Prostate gland (tissue), 2 donors: Measurements from ENCODE around the gene CRK. TPM values are rescaled to one million over a fixed set of nuclear protein-coding genes. Genes with fewer than 3 reads are reported as not detected.
"Not testable (repeated sequence)": the region's sequence is repeated elsewhere in the genome, so short reads cannot be mapped to it uniquely, and the experiment has no call there.

Experiments used
- DNase-seq: peaks from one replicate; pipeline ENCODE4 v3.0.0-alpha.2; 2019; ENCODE audit warnings: low spot score
- H3K27ac ChIP-seq, 2 donors: fragments of 200-600 bp; sonication (generic); 2 replicates each; pipeline ENCODE4 v1.5.1; 2017 to 2019
- H3K27me3 ChIP-seq: fragments of 200-600 bp; sonication (generic); replicated peaks from 2 replicates; pipeline ENCODE4 v1.5.1; 2019; ENCODE audit not compliant: insufficient read depth
- H3K36me3 ChIP-seq, 2 donors: fragments of 200-600 bp; sonication (generic); 1 replicate in 1 of 2; 2 replicates in 1 of 2; pipeline versions ENCODE4 v1.5.1 to v1.8.1; 2017 to 2019
- H3K4me1 ChIP-seq: fragments of 200-600 bp; sonication (generic); replicated peaks from 2 replicates; pipeline ENCODE4 v1.5.1; 2019
- H3K4me3 ChIP-seq, 2 donors: fragments of 200-600 bp; sonication (generic); 2 replicates each; pipeline ENCODE4 v1.5.1; 2017 to 2019
- H3K9me3 ChIP-seq: fragments of 200-600 bp; sonication (generic); 2 replicates; pipeline ENCODE4 v1.5.1; 2017
- CTCF ChIP-seq, 4 experiments: fragments of 200-600 bp in 2 of 4; fragments of 450-650 bp in 2 of 4; sonication (generic) in 2 of 4; IDR thresholded peaks; 1 replicate in 3 of 4; 2 replicates in 1 of 4; pipeline ENCODE4 v1.5.1; 2016 to 2019; ENCODE audit warnings: antibody characterized with exemption in 4 of 4, mild to moderate bottlenecking in 2 of 4, moderate library complexity in 2 of 4
- POLR2A ChIP-seq: fragments of 450-650 bp; IDR thresholded peaks from one replicate; pipeline ENCODE4 v1.6.1; 2016; ENCODE audit warnings: antibody characterized with exemption, mild to moderate bottlenecking
- POLR2AphosphoS5 ChIP-seq: sonication (generic); formaldehyde crosslinking; IDR thresholded peaks from one replicate; pipeline ENCODE4 v1.6.1; 2017; ENCODE audit warnings: antibody characterized with exemption
- WGBS: methylation state at CpG from one replicate; pipeline ENCODE4 v1.1.5; 2018; 5-methylcytosine and 5-hydroxymethylcytosine counted together
- intact Hi-C: fragments of 100-400 bp; cut with DNase I; formaldehyde crosslinking; loops from one replicate; pipeline ENCODE4 v1.14.2; 2022
- total RNA-seq, 2 donors: library from RNA; depleted of rRNA; stranded (reverse); fragments of >200 nt; gene quantifications; one replicate each; pipeline ENCODE4 v1.1.0, GENCODE V29; 2016

CRK gene
- total RNA-seq, 2 donors from 2014 or later: 52.6 to 77.7 TPM

- no peak for DNase-seq
- intact Hi-C loops: no loop called here
- Histone ChIP-seq H3K27ac (no peak overlapping the region), H3K4me3 (no peak overlapping the region), H3K27me3 (no peaks in the 10 kb centered on the region), H3K4me1 (no peaks in the 10 kb centered on the region), H3K9me3 (no peaks in the 10 kb centered on the region), H3K36me3 (no peaks in the 10 kb centered on the region)
- no peak for TF ChIP-seq POLR2AphosphoS5
- TF ChIP-seq CTCF (IDR thresholded peaks at IDR 0.05): no peak
- no peak for TF ChIP-seq POLR2A
- 80% methylated on average over 10 of the region's 10 CpGs for WGBS
Observed at GRCh38 chr17:1423456-1424135, 32.4 kb downstream of the CRK start.

GRCh38 chr17:1422885-1423284 is 33.1 kb downstream of the CRK start:
- no peaks in the 10 kb centered on the region for H3K9me3 ChIP-seq
- no peak overlapping the region for H3K4me3 ChIP-seq
- no peak overlapping the region for H3K27ac ChIP-seq
- intact Hi-C loops: no loop called here
- 63% methylated on average over 7 of the region's 7 CpGs for WGBS
- no peaks in the 10 kb centered on the region for H3K4me1 ChIP-seq
- no peaks in the 10 kb centered on the region for H3K27me3 ChIP-seq
- TF ChIP-seq POLR2AphosphoS5: peak; percentile 21
- TF ChIP-seq CTCF (IDR thresholded peaks at IDR 0.05): no peak
- no peaks in the 10 kb centered on the region for H3K36me3 ChIP-seq
- no peak for DNase-seq

- no peaks in the 10 kb centered on the region for H3K4me1 ChIP-seq
- H3K4me3 ChIP-seq: no peak overlapping the region
- H3K27me3 ChIP-seq: no peaks in the 10 kb centered on the region
- no peaks in the 10 kb centered on the region for H3K9me3 ChIP-seq
- intact Hi-C loops: no loop called here
- no peak overlapping the region for H3K27ac ChIP-seq
- no peak for DNase-seq
- H3K36me3 ChIP-seq: no peaks in the 10 kb centered on the region
- no peak for TF ChIP-seq POLR2A
- TF ChIP-seq POLR2AphosphoS5: no peak
- TF ChIP-seq CTCF (IDR thresholded peaks at IDR 0.05): no peak
- WGBS: 90% methylated on average over 11 of the region's 11 CpGs
Observed at GRCh38 chr17:1421470-1421869, 34.6 kb downstream of the CRK start.

- no peaks in the 10 kb centered on the region for H3K4me1 ChIP-seq
- DNase-seq: no peak
- no peak overlapping the region for H3K4me3 ChIP-seq
- H3K27ac ChIP-seq: no peak overlapping the region
- H3K36me3 ChIP-seq: no peaks in the 10 kb centered on the region
- intact Hi-C loops: no loop called here
- no peak for TF ChIP-seq POLR2A
- TF ChIP-seq CTCF (IDR thresholded peaks at IDR 0.05): no peak
- no peak for TF ChIP-seq POLR2AphosphoS5
- no peaks in the 10 kb centered on the region for H3K27me3 ChIP-seq
- 89% methylated on average over 2 of the region's 2 CpGs for WGBS
- H3K9me3 ChIP-seq: no peaks in the 10 kb centered on the region
Observed at GRCh38 chr17:1420981-1421380, 35.1 kb downstream of the CRK start.

- H3K27me3 ChIP-seq: no peaks in the 10 kb centered on the region
- H3K4me1 ChIP-seq: no peaks in the 10 kb centered on the region
- intact Hi-C loops: no loop called here
- H3K36me3 ChIP-seq: no peaks in the 10 kb centered on the region
- H3K9me3 ChIP-seq: no peaks in the 10 kb centered on the region
- no peak overlapping the region for H3K27ac ChIP-seq
- WGBS: 93% methylated on average over 11 of the region's 11 CpGs
- TF ChIP-seq POLR2AphosphoS5: no peak
- no peak for DNase-seq
- H3K4me3 ChIP-seq: no peak overlapping the region
Observed at GRCh38 chr17:1420163-1420562, 35.9 kb downstream of the CRK start.

- H3K27ac ChIP-seq, DNase-seq, H3K36me3 ChIP-seq, H3K4me1 ChIP-seq, H3K4me3 ChIP-seq, H3K9me3 ChIP-seq, H3K27me3 ChIP-seq, intact Hi-C loops: not testable (repeated sequence)
- 97% methylated on average over 10 of the region's 10 CpGs for WGBS
Observed at GRCh38 chr17:1418476-1418875, 37.6 kb downstream of the CRK start.
